Measurements from ENCODE around the gene SLC66A1.

SLC66A1 gene

GRCh38 chr1:19305880-19306279 is 6.2 kb upstream of the SLC66A1 start:
- no peak for DNase-seq (ENCODE audit: low read depth)

GRCh38 chr1:19306941-19307340 is 5.2 kb upstream of the SLC66A1 start:
- no peak for DNase-seq (ENCODE audit: low read depth)

- DNase-seq (ENCODE audit: low read depth), result no peak
Observed at GRCh38 chr1:19307794-19308508, 4.2 kb upstream of the SLC66A1 start.

- DNase-seq (ENCODE audit: low read depth), result no peak
Observed at GRCh38 chr1:19308509-19308907, 3.6 kb upstream of the SLC66A1 start.

- DNase-seq (ENCODE audit: low read depth), result no peak
Observed at GRCh38 chr1:19309123-19309813, 2.9 kb upstream of the SLC66A1 start.

- no peak for DNase-seq (ENCODE audit: low read depth)
Observed at GRCh38 chr1:19310061-19310460, 2.1 kb upstream of the SLC66A1 start.

GRCh38 chr1:19310720-19311502 is 1.2 kb upstream of the SLC66A1 start:
- no peak for DNase-seq (ENCODE audit: low read depth)

GRCh38 chr1:19311503-19311930 is 609 bp upstream of the SLC66A1 start:
- DNase-seq (ENCODE audit: low read depth), result no peak

- DNase-seq (ENCODE audit: low read depth), result no peak
Observed at GRCh38 chr1:19312782-19313635, 883 bp downstream of the SLC66A1 start.

- no peak for DNase-seq (ENCODE audit: low read depth)
Observed at GRCh38 chr1:19313636-19313959, 1.5 kb downstream of the SLC66A1 start.

- DNase-seq (ENCODE audit: low read depth), result no peak
Observed at GRCh38 chr1:19313961-19314882, 2.1 kb downstream of the SLC66A1 start.

GRCh38 chr1:19315378-19316198 is 3.5 kb downstream of the SLC66A1 start:
- DNase-seq (ENCODE audit: low read depth), result no peak

GRCh38 chr1:19317126-19317910 is 5.2 kb downstream of the SLC66A1 start:
- no peak for DNase-seq (ENCODE audit: low read depth)

- no peak for DNase-seq (ENCODE audit: low read depth)
Observed at GRCh38 chr1:19319196-19319595, 7.1 kb downstream of the SLC66A1 start.

GRCh38 chr1:19321071-19321470 is 8.9 kb downstream of the SLC66A1 start:
- no peak for DNase-seq (ENCODE audit: low read depth)

- DNase-seq (ENCODE audit: low read depth), result no peak
Observed at GRCh38 chr1:19322481-19322880, 10.4 kb downstream of the SLC66A1 start.

GRCh38 chr1:19323987-19324664 is 12.0 kb downstream of the SLC66A1 start:
- DNase-seq (ENCODE audit: low read depth), result no peak

GRCh38 chr1:19324665-19324990 is 12.5 kb downstream of the SLC66A1 start:
- no peak for DNase-seq (ENCODE audit: low read depth)
